ENCODE measurements around the gene FAM9C.
"Not testable (repeated sequence)": the region's sequence is repeated elsewhere in the genome, so short reads cannot be mapped to it uniquely, and the experiment has no call there.

FAM9C gene

DNA sequence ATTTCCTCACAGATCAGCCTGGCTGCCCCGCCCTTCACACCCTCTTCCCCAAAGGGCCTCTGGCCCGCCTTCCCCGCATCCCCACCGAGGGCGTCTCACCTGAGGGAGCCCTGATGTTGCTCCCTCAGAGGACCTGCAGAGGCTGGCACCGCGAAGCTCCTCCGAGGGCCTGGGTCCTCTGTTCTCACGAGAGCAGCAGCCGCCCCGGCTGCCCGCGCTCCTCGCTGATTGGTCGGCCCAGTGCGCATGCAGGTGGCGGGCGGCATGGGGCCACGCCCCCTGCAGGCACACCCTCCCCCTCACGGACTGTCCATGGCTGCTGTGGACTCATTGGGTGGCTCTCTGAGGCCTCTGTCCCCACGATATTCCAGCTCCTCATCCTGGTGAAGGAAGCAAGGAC, at the start of gene FAM9C:
FAM9C (minus strand) TSS at position 180 of the 400 bp plus-strand sequence. CDS start 831 bp downstream, outside the sequence.
- no peak for DNase-seq (ENCODE audit: low read depth)

DNA sequence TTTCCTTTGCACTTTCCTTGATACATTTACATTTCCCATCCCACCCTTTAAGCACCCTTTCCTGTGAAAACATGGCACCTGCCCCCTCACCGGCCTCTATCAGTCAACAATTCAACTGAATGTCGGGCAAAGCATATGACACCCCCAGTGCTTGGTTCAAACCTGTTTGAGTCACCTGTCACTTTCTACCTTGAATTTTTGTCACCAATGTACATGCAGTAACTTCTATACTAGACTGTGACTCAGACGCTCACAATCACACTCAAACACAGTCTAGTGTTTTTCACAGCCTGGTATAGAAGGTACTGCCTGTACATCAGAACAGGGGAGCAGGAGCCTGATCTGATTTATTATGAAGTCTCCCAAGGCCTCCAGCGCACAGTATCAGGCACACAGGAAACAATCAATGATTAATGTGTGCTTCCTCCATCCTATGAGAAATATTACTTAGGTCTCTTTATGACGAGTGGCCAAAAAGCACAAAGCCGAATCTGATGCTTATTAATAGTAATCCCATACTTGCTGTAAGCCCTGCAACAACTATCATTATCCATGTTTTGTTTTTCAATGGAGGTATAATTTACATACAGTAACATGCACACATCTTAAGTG, 49.2 kb upstream of the FAM9C start:
- DNase-seq (ENCODE audit: low read depth): no peak

DNA sequence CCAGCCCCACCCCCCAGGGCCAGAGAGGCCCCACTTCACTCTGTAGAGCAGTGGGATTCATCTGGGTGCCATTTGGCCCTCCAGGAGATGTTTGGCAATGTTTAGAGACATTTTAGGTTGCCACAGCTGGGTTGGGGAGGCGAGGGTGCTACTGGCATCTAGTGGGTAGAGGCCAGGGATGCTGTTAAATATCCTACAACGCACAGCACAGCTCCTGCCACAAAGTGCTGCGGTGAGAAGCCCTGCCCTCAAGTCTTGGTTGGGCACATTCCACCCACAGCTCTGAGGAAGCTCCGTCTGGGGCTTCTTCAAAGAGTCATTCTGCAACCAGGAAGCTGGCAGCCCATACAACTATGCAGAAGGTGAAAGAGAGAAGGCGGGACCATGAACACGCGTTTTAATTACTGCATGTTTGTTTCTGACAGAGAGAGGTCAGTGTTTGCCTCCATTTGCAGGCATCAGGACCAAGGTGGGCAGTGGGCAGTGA, 48.1 kb upstream of the FAM9C start:
- DNase-seq (ENCODE audit: low read depth): peak; percentile 47

- no peak for DNase-seq (ENCODE audit: low read depth)
Observed at GRCh38 chrX:13091111-13091765, 46.8 kb upstream of the FAM9C start.

GRCh38 chrX:13090339-13091110, 46.1 kb upstream of the FAM9C start:
- no peak for DNase-seq (ENCODE audit: low read depth)

DNA sequence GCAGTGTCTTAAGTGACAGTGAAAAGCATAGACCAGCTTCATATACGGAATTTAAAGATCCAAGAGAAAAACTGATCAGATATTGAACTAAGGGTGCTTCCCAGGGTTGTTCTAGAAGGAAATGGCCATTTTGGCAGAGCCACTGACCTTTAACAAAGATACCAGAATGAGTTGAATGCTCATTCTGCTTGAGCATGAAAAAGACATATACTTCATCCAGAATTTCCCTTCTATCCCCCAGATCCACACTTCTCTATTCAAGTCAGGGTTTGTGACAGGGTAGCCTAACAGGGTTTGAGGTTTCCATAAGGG, 45.6 kb upstream of the FAM9C start:
- no peak for DNase-seq (ENCODE audit: low read depth)

- no peak for DNase-seq (ENCODE audit: low read depth)
Observed at GRCh38 chrX:13088156-13088487, 43.7 kb upstream of the FAM9C start.

DNA sequence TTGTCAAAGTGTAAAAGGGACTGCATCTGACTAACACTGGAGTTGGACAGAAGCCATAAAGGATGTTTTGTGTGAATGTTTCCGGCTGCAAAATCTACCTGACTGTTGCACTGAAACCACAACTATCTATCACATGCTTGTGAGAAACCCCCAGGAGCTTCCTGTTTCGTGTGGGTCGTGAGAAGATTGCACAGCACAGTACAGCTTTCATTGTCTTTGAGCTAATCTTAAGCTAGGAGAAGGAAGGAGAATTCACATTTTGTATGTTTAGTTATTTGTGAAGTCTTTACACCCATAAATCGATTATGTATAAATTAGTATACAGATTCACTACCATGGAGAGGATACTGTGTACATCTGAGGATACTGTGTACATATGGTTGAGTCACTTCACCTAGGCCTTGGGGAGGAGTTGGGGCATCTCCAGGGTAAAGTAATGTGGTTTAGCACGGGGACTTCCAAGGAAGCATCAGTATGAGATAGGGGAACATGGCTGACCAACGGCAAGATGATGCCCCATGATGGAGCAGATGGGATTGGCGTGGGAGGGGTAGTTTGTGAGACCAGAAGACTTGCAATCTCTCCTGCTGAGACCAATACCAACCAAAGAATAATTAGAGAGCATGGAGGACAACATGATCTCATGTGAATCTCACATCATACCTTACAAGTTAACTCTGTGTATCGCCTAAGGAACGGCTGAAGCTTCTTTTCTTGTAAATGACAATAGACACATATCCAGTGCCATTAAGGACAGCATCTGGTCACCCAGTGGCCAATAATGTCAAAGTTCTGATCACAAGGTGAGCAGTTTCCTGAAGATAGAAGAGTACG, 43.1 kb upstream of the FAM9C start:
- peak; percentile 41 for DNase-seq (ENCODE audit: low read depth)

- not testable (repeated sequence) for DNase-seq (ENCODE audit: low read depth)
Observed at GRCh38 chrX:13086793-13087321, 42.4 kb upstream of the FAM9C start.

DNA sequence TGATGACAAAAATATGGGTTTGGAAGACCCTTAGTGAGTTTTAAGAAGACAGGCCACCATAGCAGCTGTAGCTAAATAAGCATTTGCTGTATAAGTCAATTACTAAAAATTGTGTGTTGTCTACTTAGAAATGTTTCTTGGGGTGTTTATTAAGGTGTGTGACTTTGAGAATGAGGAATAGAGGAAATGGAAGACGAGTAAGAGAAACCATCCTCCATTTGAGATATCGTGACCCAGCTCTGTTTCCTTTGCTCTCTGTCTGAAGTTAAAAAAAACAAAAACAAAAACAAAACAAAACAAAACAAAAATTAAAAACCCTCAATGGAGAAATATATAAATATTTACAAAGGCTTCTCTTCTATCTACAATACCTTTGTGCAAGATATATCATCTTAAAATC, 41.7 kb upstream of the FAM9C start:
- no peak for DNase-seq (ENCODE audit: low read depth)

- DNase-seq (ENCODE audit: low read depth): no peak
Observed at GRCh38 chrX:13085526-13085925, 41.1 kb upstream of the FAM9C start.

DNA sequence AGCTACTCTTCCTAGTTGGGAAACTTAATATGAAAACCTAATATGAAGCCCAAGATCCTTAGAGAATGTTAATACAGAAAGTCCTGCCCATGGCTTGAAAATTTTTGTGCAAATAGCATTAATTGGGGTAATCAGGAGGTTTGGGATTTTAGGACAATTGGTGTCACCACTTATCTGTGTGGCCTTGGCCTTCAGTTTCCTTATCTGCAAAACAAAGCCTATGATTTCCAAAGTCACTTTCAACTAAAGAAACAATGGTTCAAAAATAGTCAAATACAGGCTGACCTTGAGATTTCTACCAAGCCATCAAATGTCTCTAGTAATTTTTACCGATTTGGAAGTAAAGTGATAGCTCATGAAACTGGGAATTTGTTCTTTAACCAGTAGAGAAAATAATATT, 40.2 kb upstream of the FAM9C start:
- no peak for DNase-seq (ENCODE audit: low read depth)

- DNase-seq (ENCODE audit: low read depth): not testable (repeated sequence)
Observed at GRCh38 chrX:13083755-13084326, 39.4 kb upstream of the FAM9C start.

DNA sequence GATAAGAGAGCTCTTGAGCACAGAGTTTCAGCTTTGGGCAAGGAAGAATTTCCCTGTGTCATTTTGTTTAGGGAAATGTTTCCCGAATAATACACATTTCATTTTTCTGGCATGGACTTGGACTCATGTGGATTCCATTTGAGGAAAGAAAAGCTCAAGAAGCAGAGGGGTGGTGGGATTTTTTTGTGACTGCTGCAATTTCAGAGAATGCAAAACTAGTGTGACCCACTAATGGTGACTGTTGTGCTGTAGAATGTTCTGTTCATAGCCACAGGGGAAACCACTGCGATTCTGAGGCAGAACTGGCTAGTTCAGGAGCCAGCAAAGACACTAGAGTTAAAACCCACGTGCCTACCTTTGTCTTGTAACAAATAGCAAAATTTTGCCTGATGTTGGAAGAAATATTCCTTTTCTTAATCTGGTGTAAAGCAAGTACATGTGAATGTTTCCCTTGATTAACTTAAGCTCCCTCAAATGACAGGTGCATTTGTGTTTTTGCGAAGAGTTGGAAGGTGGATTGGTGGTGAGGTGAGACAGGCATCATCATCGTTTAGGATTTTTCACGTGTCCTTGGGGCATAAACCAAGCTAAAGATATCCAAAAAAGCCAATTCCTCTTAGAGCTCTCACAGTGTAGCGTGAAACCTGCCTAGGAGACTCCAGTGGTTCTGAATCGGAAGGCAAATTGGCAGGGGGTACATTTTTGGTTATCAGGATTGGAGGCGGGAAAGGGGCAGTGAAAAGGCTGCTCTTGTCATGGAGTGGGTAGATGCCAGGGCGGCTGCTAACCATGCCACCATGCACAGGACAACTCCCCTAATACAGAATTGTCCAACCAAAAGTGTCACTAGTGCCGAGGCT, 38.0 kb upstream of the FAM9C start:
- DNase-seq (ENCODE audit: low read depth): no peak

GRCh38 chrX:13081395-13082205, 37.2 kb upstream of the FAM9C start:
- no peak for DNase-seq (ENCODE audit: low read depth)

DNA sequence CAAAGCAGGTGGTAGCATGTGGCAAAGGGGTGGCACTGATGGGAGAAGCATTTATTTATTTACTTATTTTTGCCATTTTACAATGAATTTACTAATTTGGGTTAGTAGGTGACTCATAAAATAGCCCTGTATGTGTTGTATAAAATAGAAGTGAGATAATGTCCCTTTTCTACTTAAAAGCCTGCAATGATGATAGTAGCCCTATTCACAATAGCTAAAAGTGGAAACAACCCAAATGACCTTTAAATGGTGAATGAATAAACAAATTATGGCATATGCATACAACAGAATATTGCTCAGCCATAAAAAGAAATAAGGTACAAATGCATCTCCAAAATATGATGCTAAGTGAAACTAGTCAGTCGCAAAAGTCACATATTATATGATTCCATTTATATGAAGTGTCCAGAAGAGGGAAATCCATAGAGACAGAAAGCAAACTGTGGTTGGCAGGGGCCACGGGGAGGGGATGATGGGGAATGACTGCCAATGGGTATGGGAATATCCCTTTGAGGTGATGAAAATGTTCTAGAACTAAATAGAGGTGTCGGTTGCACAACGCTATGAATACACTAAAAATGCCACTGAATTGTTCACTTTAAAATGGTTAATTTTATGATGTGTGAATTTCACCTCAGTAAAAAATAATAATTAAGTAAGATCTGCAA, 35.8 kb upstream of the FAM9C start:
- DNase-seq (ENCODE audit: low read depth): no peak

DNA sequence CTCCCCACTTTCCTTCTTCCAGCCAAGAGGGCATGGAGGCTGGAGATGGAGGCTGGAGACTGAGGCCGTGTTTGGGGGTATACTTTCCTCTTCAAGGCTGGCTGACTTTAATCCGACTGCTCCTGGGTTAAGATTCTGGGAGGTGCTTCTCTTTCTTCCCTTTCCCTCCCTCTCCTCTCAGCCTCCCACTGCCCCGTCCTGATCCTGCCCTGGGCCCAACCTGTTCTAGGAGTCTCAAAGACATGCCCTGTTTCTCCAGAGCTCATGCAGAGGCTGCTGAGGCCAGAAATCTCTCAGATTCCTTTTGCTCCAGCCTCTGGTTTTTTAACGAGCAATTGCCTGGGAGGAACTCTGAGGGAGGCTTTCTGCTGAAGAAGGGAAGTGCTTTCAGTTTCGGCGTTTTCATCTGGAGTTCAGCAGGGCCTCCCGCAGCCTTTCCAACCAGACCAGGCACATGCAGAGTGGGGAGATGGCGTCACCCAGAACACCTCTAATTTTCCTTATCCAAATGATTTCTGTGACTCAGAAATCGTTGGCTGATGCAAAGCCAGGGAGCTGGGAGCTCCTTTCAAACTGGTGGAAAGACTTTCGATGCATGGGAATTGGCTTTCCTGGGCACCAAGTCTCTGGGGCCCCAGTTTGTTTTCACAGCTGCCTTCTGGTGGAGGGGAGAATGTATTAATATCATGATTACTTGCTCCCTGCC, 34.5 kb upstream of the FAM9C start:
- DNase-seq (ENCODE audit: low read depth): no peak

GRCh38 chrX:13077168-13077567, 32.7 kb upstream of the FAM9C start:
- DNase-seq (ENCODE audit: low read depth): no peak

Measured in stimulated activated CD8-positive, alpha-beta memory T cell treated with anti-CD3 and anti-CD28 coated beads, Interleukin-4, amount 100 ng/mL, for 24 hours (primary cell).